OCI-LY7 (cell line): ENCODE data around the gene MTUS2.

Source experiments
- EZH2phosphoT487 ChIP-seq: fragments of 200-600 bp; sonication (generic); IDR thresholded peaks from 2 replicates; pipeline ENCODE4 v1.6.1; 2018; ENCODE audit warnings: low read depth, borderline replicate concordance, mild to moderate bottlenecking, mixed run types, antibody characterized with exemption, low read length, moderate library complexity, mixed read lengths
- TF ChIP-seq, protein P1 (sequence below): fragments of 200-600 bp; sonication (generic); conservative IDR thresholded peaks from 2 replicates; pipeline ENCODE4 v1.5.1; 2014; ENCODE audit warnings: mild to moderate bottlenecking, antibody characterized with exemption, low read length, moderate library complexity, mixed read lengths

GRCh38 chr13:29538652-29539040 lies 718.5 kb downstream of the MTUS2 start:
- TF ChIP-seq, protein P1, sequence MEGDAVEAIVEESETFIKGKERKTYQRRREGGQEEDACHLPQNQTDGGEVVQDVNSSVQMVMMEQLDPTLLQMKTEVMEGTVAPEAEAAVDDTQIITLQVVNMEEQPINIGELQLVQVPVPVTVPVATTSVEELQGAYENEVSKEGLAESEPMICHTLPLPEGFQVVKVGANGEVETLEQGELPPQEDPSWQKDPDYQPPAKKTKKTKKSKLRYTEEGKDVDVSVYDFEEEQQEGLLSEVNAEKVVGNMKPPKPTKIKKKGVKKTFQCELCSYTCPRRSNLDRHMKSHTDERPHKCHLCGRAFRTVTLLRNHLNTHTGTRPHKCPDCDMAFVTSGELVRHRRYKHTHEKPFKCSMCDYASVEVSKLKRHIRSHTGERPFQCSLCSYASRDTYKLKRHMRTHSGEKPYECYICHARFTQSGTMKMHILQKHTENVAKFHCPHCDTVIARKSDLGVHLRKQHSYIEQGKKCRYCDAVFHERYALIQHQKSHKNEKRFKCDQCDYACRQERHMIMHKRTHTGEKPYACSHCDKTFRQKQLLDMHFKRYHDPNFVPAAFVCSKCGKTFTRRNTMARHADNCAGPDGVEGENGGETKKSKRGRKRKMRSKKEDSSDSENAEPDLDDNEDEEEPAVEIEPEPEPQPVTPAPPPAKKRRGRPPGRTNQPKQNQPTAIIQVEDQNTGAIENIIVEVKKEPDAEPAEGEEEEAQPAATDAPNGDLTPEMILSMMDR = no peak
- TF ChIP-seq EZH2phosphoT487 = no peak
